Testis (tissue), 5 donors: ENCODE results near the gene INPP5B. TPM values are rescaled to one million over a fixed set of nuclear protein-coding genes. Genes with fewer than 3 reads are reported as not detected.

Experiments used
- DNase-seq: peaks from one replicate; pipeline ENCODE4 v3.0.0-alpha.2; 2019
- H3K27ac ChIP-seq, 2 donors: fragments of 200-600 bp; sonication (generic); one replicate each; pipeline ENCODE4 v1.5.1; 2019
- H3K27me3 ChIP-seq: fragments of 200-600 bp; sonication (generic); one replicate; pipeline ENCODE4 v1.5.1; 2019
- H3K36me3 ChIP-seq: fragments of 200-600 bp; sonication (generic); one replicate; pipeline ENCODE4 v1.5.1; 2017; ENCODE audit warnings: low read depth; ENCODE audit errors: missing control alignments
- H3K4me1 ChIP-seq: fragments of 200-600 bp; sonication (generic); one replicate; pipeline ENCODE4 v1.5.1; 2019
- H3K4me3 ChIP-seq, 2 donors: fragments of 200-600 bp; sonication (generic); one replicate each; pipeline ENCODE4 v1.5.1; 2017 to 2019
- H3K9me3 ChIP-seq: fragments of 200-600 bp; sonication (generic); one replicate; pipeline ENCODE4 v1.5.1; 2017
- POLR2A ChIP-seq: fragments of 450-650 bp; IDR thresholded peaks from one replicate; pipeline ENCODE4 v1.6.1; 2017; ENCODE audit warnings: antibody characterized with exemption, mild to moderate bottlenecking, moderate library complexity
- WGBS, 2 donors: methylation state at CpG; one replicate each; pipeline ENCODE4 v1.1.5; 2018; 5-methylcytosine and 5-hydroxymethylcytosine counted together
- intact Hi-C: fragments of 100-400 bp; cut with DNase I; formaldehyde crosslinking; loops from one replicate; pipeline ENCODE4 v1.15.1; 2023; ENCODE audit warnings: low total_unique reads
- long read RNA-seq, 2 donors: transcript quantifications; one replicate each; lab custom pipeline, GENCODE V29; 2026
- polyA plus RNA-seq: library from polyadenylated mRNA; stranded (reverse); fragments of 350-450 nt; fragmentation: Illumina TruSeq; extraction: RNeasy Lipid Tissue Mini Kit (QIAGEN cat#74804); gene quantifications from one replicate; pipeline ENCODE4 v1.2.3, GENCODE V29; 2014; ENCODE audit warnings: low read depth, low replicate concordance; ENCODE audit not compliant: insufficient read depth
- total RNA-seq, 2 donors: library from RNA; depleted of rRNA; stranded (reverse); fragments of >200 nt; gene quantifications; one replicate each; pipeline ENCODE4 v1.2.3, GENCODE V29; 2016
- TF ChIP-seq, protein P1 (sequence below), 3 experiments: fragments of 450-650 bp in 2 of 3; fragments of 200-600 bp in 1 of 3; sonication (generic) in 1 of 3; IDR thresholded peaks; one replicate each; pipeline ENCODE4 v1.5.1; 2016 to 2019; ENCODE audit warnings: antibody characterized with exemption in 3 of 3, mild to moderate bottlenecking in 2 of 3, moderate library complexity in 1 of 3

Gene INPP5B
- total RNA-seq (10 to 100 TPM; 24.1 to 31.6 TPM), polyA plus RNA-seq (15.3 TPM)
- long read RNA-seq, donor 1, partial matches to known transcripts: 0 of 2 reads
- long read RNA-seq, donor 1, other reads (novel, unspliced or antisense): 0 of 2 reads
- long read RNA-seq, donor 2, partial matches to known transcripts: 0 of 1 reads
- long read RNA-seq, donor 2, other reads (novel, unspliced or antisense): 0 of 1 reads

DNA sequence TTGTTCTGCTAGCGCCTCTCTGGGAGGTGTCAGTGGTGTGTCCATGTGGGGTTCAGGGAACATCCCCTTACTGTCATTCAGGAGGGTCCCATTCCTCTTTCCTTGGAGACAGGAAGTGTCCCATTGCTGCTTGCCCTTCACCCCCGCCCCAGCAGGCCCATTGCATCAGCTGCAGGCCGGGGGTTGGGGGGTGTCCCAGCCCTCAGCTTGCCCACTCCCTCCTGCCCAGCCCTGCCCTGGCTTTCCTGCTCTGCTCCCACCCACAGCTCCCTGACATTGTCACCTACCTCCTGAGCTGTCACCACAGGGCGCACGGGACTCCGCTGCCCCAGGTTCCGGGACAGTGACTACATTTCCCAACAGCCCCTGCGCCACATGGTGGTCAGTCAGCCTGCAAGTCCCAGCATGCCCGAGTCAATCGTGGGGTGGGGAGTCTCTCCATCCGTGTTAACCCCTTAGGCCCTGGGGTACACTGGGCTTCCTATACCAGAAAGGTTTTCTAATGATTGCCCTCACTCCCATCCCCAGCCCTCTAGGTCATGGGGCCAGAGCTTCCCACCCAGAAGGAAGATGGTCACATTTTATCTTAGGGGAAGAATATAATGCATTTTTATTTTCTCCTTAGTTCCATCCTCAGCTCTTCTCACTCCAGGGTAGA lies at the start of gene INPP5B:
Gene INPP5B (minus strand): TSS at position 351 of the 658 bp plus-strand sequence. CDS start 745 bp downstream, outside the sequence.
- no peaks in the 10 kb centered on the region for H3K36me3 ChIP-seq
- 19 to 22% methylated on average over 6 to 11 of the region's 11 CpGs for WGBS, 2 donors
- DNase-seq: peak; percentile 90
- no peaks in the 10 kb centered on the region for H3K27me3 ChIP-seq
- peak within 1 kb of the TSS; percentile 73 to 86 for H3K27ac ChIP-seq
- intact Hi-C loops: no loop called here
- no peak for TF ChIP-seq POLR2A
- TF ChIP-seq, protein P1, sequence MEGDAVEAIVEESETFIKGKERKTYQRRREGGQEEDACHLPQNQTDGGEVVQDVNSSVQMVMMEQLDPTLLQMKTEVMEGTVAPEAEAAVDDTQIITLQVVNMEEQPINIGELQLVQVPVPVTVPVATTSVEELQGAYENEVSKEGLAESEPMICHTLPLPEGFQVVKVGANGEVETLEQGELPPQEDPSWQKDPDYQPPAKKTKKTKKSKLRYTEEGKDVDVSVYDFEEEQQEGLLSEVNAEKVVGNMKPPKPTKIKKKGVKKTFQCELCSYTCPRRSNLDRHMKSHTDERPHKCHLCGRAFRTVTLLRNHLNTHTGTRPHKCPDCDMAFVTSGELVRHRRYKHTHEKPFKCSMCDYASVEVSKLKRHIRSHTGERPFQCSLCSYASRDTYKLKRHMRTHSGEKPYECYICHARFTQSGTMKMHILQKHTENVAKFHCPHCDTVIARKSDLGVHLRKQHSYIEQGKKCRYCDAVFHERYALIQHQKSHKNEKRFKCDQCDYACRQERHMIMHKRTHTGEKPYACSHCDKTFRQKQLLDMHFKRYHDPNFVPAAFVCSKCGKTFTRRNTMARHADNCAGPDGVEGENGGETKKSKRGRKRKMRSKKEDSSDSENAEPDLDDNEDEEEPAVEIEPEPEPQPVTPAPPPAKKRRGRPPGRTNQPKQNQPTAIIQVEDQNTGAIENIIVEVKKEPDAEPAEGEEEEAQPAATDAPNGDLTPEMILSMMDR (IDR thresholded peaks at IDR 0.05): peak in 2 of 3 experiments; percentile 7 to 13
- peak within 1 kb of the TSS; percentile 49 to 67 for H3K4me3 ChIP-seq
- no peaks in the 10 kb centered on the region for H3K4me1 ChIP-seq
- no peaks in the 10 kb centered on the region for H3K9me3 ChIP-seq

DNA sequence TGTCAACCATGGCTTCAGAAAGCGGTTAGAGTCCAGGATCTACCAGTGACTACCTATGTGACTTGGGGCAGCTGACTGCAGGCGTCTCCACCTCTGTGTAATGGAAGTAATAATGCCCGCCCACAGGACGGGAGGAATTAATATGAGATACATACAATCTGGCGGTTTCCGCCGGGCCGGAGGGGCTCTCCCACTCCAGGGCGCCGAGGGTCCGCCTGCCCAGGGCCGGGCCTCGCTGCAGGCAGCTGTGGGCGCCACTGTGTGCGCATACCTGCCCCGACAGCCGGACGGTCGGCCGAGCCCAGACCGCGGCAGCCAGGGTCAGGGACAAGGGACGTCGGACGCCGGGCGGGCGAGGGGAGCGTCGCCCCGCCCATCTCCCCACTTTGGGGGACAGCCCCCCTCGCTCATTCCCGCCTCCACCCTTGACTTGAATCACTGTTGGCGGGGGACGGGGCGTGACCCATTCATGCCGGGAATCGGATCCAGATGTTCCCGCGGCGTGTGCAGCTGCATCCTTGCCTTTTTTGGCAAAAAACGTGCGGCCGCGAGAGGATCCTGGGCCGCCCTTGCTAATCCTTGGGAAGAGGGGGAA lies 49.0 kb upstream of the INPP5B start:
- no peak for TF ChIP-seq POLR2A
- TF ChIP-seq, protein P1 (IDR thresholded peaks at IDR 0.05): no peak
- 3 to 9% methylated on average over 5 to 46 of the region's 46 CpGs for WGBS, 2 donors
- H3K4me1 ChIP-seq: peaks cover 34% of the 10 kb centered on the region

DNA sequence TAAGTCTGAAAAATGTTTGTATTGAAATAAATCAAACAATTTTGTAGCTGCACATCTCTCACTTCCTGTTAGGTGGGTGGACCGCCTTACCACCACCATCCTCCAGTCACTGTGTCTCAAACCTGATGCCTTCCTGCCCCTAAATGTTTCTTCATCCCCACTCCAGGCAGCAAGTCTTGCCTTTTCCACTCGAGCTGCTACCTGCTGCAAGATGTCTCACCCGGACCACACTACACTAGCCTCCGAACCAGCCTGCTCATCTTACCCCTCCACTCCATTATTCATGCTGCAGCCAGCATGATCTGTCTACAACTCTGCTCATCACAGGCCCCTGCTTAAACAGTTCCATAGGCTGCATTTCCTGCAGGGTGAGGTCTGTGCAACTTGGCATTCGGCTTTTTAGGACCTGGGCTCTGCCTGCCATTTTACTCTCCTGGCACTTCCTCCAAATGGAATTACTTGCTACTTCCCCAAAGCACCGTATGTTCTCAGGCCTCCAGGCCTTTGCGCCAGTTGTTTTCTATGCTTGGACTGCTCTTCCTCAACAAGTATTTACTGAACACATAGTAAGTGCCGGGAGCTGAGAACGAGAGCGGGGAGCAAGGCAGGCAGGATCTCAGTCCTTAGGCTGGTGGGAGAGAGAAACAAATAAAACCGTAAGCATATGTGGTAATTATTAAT lies 48.2 kb upstream of the INPP5B start:
- H3K4me1 ChIP-seq: peaks cover 25% of the 10 kb centered on the region
- no peaks in the 10 kb centered on the region for H3K36me3 ChIP-seq
- intact Hi-C loops: no loop called here
- DNase-seq: no peak
- 43 to 59% methylated on average over 11 of the region's 11 CpGs for WGBS, 2 donors
- H3K9me3 ChIP-seq: no peaks in the 10 kb centered on the region
- TF ChIP-seq, protein P1 (IDR thresholded peaks at IDR 0.05): no peak
- no peak for TF ChIP-seq POLR2A
- H3K4me3 ChIP-seq: peak overlapping the region in 1 of 2 donors; percentile 42
- no peaks in the 10 kb centered on the region for H3K27me3 ChIP-seq
- peak overlapping the region; percentile 75 to 83 for H3K27ac ChIP-seq

More for the DNA sequence above, 49.0 kb upstream of the INPP5B start:
- H3K9me3 ChIP-seq: no peaks in the 10 kb centered on the region
- intact Hi-C loops: no loop called here
- DNase-seq: peak; percentile 74
- no peaks in the 10 kb centered on the region for H3K27me3 ChIP-seq
- H3K36me3 ChIP-seq: no peaks in the 10 kb centered on the region
- H3K27ac ChIP-seq: peak overlapping the region; percentile 75 to 83
- H3K4me3 ChIP-seq: peak overlapping the region; percentile 42 to 57

DNA sequence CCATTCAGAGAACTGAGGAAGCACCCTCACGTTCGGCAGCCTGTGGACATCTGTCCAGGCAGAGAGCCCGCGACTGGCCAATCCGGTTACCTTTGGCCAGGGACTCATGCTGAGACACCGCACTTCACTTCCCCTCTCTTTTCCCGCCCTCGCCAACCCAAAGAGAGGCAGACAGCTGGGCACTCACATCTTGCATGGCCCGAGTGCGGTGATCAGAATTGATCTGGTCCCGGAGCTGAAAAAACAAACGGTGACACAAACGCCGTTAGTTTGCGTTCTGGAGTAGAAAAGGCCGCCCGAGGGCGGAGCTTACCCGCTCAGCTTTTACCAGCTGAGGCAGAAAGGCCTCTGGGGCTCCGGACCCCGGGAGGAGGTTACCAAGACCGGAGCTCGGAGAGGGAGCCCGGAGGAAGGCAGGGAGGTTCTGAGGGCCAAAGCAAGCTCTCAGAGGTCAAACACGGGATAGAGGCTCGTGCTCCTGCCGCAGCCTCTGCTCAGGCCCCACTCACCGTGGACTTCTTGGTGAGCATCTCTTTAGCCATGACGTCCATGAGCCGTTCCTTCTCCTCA lies 42.6 kb upstream of the INPP5B start:
- Histone ChIP-seq H3K27me3 (no peaks in the 10 kb centered on the region), H3K4me1 (no peaks in the 10 kb centered on the region), H3K27ac (peak overlapping the region; percentile 13 to 77), H3K4me3 (peak overlapping the region; percentile 74 to 96), H3K9me3 (no peaks in the 10 kb centered on the region), H3K36me3 (no peaks in the 10 kb centered on the region)
- TF ChIP-seq, protein P1 (IDR thresholded peaks at IDR 0.05): no peak
- no peak for TF ChIP-seq POLR2A
- DNase-seq: no peak
- WGBS, 2 donors: 0% methylated on average over 28 to 30 of the region's 30 CpGs
- intact Hi-C loops: no loop called here
